ENCODE data around the gene TSHZ2.
A peak's percentile ranks its signal among the peaks of the same experiment; 100 is the strongest.

Gene TSHZ2

GRCh38 chr20:53069132-53069531, 97.0 kb downstream of the TSHZ2 start:
- DNase-seq (ENCODE audit: low read depth): no peak
- TF ChIP-seq CTCF (IDR thresholded peaks at IDR 0.05; ENCODE audit: low read depth, low read length, missing control alignments): no peak
- no peak overlapping the region for H3K4me3 ChIP-seq (ENCODE audit: low read depth, low read length)

DNA sequence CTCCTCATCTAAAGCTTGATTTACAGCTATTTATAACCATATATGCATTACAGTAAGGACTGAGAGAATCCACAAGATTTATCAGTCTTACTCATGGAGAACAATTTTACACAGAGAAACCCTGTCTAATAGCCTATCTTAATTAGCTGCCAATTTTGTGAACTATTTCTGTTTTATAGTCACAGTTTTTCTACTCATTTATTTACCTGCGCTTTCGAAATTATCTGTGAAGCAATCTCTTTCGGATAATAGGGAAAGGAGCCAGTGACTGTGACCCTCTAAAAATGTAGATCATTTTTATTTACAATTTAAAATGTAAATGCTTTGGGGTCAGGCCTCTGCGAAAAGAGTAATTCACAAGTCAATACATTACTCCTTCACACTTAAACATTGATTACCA, 98.1 kb downstream of the TSHZ2 start:
- TF ChIP-seq CTCF (IDR thresholded peaks at IDR 0.05; ENCODE audit: low read depth, low read length, missing control alignments): no peak
- H3K4me3 ChIP-seq (ENCODE audit: low read depth, low read length): no peak overlapping the region
- no peak for DNase-seq (ENCODE audit: low read depth)

- DNase-seq (ENCODE audit: low read depth): peak; percentile 22
- no peak for TF ChIP-seq CTCF (IDR thresholded peaks at IDR 0.05; ENCODE audit: low read depth, low read length, missing control alignments)
- no peak overlapping the region for H3K4me3 ChIP-seq (ENCODE audit: low read depth, low read length)
These were observed 98.7 kb downstream of the TSHZ2 start for GRCh38 chr20:53070706-53071392.

- no peak for TF ChIP-seq CTCF (IDR thresholded peaks at IDR 0.05; ENCODE audit: low read depth, low read length, missing control alignments)
- DNase-seq (ENCODE audit: low read depth): no peak
- H3K4me3 ChIP-seq (ENCODE audit: low read depth, low read length): no peak overlapping the region
These were observed 99.7 kb downstream of the TSHZ2 start for GRCh38 chr20:53071833-53072232.

GRCh38 chr20:53072923-53073579, 100.9 kb downstream of the TSHZ2 start:
- TF ChIP-seq CTCF (IDR thresholded peaks at IDR 0.05; ENCODE audit: low read depth, low read length, missing control alignments): no peak
- no peak overlapping the region for H3K4me3 ChIP-seq (ENCODE audit: low read depth, low read length)
- DNase-seq (ENCODE audit: low read depth): no peak

DNA sequence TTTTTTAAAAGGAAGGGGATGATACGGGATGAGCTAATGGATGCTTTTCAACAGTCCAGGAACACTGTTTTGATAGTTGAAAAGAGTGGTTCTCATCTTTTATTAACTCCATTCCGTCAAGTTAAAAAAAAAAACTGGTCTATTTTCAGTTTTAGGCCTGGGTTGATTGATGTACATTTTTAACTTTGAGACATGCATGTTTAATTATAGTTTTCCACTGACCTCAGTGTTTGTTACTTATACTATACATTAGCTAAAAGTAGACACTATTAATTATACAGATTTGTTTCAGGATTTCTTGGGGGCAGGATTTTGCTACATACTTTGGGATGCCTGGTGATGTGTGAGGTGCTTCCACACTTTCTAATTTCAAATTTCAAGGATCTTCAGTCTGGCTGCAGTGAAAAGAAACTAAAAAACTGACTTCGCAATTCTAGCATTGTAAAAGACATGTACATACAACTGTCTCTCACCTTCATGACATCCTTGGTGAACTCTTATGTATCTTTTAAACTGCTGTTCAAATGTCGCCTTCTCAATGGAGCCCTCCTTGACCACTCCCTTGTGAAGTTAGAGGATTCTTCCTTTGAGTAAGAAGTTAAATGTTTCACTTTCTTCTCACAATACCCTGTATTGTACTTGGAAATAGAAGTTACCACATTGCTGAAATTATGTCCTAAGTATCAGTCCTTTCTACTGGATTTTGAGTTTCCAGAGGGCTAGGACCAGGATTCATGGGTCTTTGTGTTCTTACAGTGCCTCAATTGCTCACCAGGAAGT, 101.7 kb downstream of the TSHZ2 start:
- no peak overlapping the region for H3K4me3 ChIP-seq (ENCODE audit: low read depth, low read length)
- DNase-seq (ENCODE audit: low read depth): no peak
- no peak for TF ChIP-seq CTCF (IDR thresholded peaks at IDR 0.05; ENCODE audit: low read depth, low read length, missing control alignments)

All from GM12864 (cell line).